ENCODE measurements around the gene MBNL1.

Gene MBNL1

GRCh38 chr3:152287898-152288576 is 19.3 kb downstream of the MBNL1 start:
- Histone ChIP-seq H3K4me3 (ENCODE audit: low read length) (peak overlapping the region; percentile 45), H3K4me2 (ENCODE audit: low read length) (peak overlapping the region; percentile 59), H3K79me2 (ENCODE audit: control insufficient read depth, low read length) (peaks cover 97% of the 10 kb centered on the region), H3K27ac (ENCODE audit: low read depth, low read length) (peak overlapping the region; percentile 1; the same call in 1 of the 2 replicates), H4K20me1 (ENCODE audit: control insufficient read depth, insufficient read depth, low read depth, low read length) (peaks cover 59% of the 10 kb centered on the region), H3K9me3 (ENCODE audit: control insufficient read depth, insufficient read depth, low read length) (no peaks in the 10 kb centered on the region), H3K9me2 (replicated peaks; ENCODE audit: control insufficient read depth, low read length) (no peaks in the 10 kb centered on the region), H3K36me3 (ENCODE audit: control insufficient read depth, low read length) (peaks cover 50% of the 10 kb centered on the region), H3K4me1 (ENCODE audit: control insufficient read depth, low read length) (peaks cover 94% of the 10 kb centered on the region), H3K27me3 (ENCODE audit: control insufficient read depth, low read length) (no peaks in the 10 kb centered on the region), H3F3A (ENCODE audit: control insufficient read depth, insufficient read depth) (peaks cover 35% of the 10 kb centered on the region)
- no peak for TF ChIP-seq EZH2phosphoT487 (IDR thresholded peaks at IDR 0.05; ENCODE audit: borderline replicate concordance, low read length)

GRCh38 chr3:152288681-152289080 is 20.0 kb downstream of the MBNL1 start:
- H3K79me2 ChIP-seq (ENCODE audit: control insufficient read depth, low read length) = peaks cover 97% of the 10 kb centered on the region
- peaks cover 34% of the 10 kb centered on the region for H3F3A ChIP-seq (ENCODE audit: control insufficient read depth, insufficient read depth)
- H3K4me2 ChIP-seq (ENCODE audit: low read length) = peak overlapping the region; percentile 59
- peak overlapping the region; percentile 6; the same call in 1 of the 2 replicates for H3K27ac ChIP-seq (ENCODE audit: low read depth, low read length)
- no peaks in the 10 kb centered on the region for H3K27me3 ChIP-seq (ENCODE audit: control insufficient read depth, low read length)
- H3K9me2 ChIP-seq (replicated peaks; ENCODE audit: control insufficient read depth, low read length) = no peaks in the 10 kb centered on the region
- H3K9me3 ChIP-seq (ENCODE audit: control insufficient read depth, insufficient read depth, low read length) = no peaks in the 10 kb centered on the region
- peak overlapping the region; percentile 45 for H3K4me3 ChIP-seq (ENCODE audit: low read length)
- peaks cover 56% of the 10 kb centered on the region for H4K20me1 ChIP-seq (ENCODE audit: control insufficient read depth, insufficient read depth, low read depth, low read length)
- peaks cover 93% of the 10 kb centered on the region for H3K4me1 ChIP-seq (ENCODE audit: control insufficient read depth, low read length)
- no peak for TF ChIP-seq CTCF (IDR thresholded peaks at IDR 0.05; ENCODE audit: low read depth, low read length, poor library complexity, severe bottlenecking)
- TF ChIP-seq EZH2phosphoT487 (IDR thresholded peaks at IDR 0.05; ENCODE audit: borderline replicate concordance, low read length) = no peak
- H3K36me3 ChIP-seq (ENCODE audit: control insufficient read depth, low read length) = peaks cover 49% of the 10 kb centered on the region

- Histone ChIP-seq H3K4me2 (ENCODE audit: low read length) (peak overlapping the region; percentile 58), H3K36me3 (ENCODE audit: control insufficient read depth, low read length) (peaks cover 44% of the 10 kb centered on the region), H3F3A (ENCODE audit: control insufficient read depth, insufficient read depth) (peaks cover 26% of the 10 kb centered on the region), H3K9me2 (replicated peaks; ENCODE audit: control insufficient read depth, low read length) (no peaks in the 10 kb centered on the region), H3K4me1 (ENCODE audit: control insufficient read depth, low read length) (peaks cover 83% of the 10 kb centered on the region), H3K27ac (ENCODE audit: low read depth, low read length) (no peak overlapping the region; the same call in 1 of the 2 replicates), H3K4me3 (ENCODE audit: low read length) (peak overlapping the region; percentile 37; the same call in 1 of the 2 replicates), H3K9me3 (ENCODE audit: control insufficient read depth, insufficient read depth, low read length) (no peaks in the 10 kb centered on the region), H4K20me1 (ENCODE audit: control insufficient read depth, insufficient read depth, low read depth, low read length) (peaks cover 50% of the 10 kb centered on the region), H3K27me3 (ENCODE audit: control insufficient read depth, low read length) (no peaks in the 10 kb centered on the region), H3K79me2 (ENCODE audit: control insufficient read depth, low read length) (peaks cover 97% of the 10 kb centered on the region)
- TF ChIP-seq EZH2phosphoT487 (IDR thresholded peaks at IDR 0.05; ENCODE audit: borderline replicate concordance, low read length) (no peak), CTCF (IDR thresholded peaks at IDR 0.05; ENCODE audit: low read depth, low read length, poor library complexity, severe bottlenecking) (no peak)
These were observed 21.0 kb downstream of the MBNL1 start for GRCh38 chr3:152289708-152290107.

- H3K27me3 ChIP-seq (ENCODE audit: control insufficient read depth, low read length) = no peaks in the 10 kb centered on the region
- H4K20me1 ChIP-seq (ENCODE audit: control insufficient read depth, insufficient read depth, low read depth, low read length) = peaks cover 46% of the 10 kb centered on the region
- H3F3A ChIP-seq (ENCODE audit: control insufficient read depth, insufficient read depth) = peaks cover 31% of the 10 kb centered on the region
- no peaks in the 10 kb centered on the region for H3K9me3 ChIP-seq (ENCODE audit: control insufficient read depth, insufficient read depth, low read length)
- H3K36me3 ChIP-seq (ENCODE audit: control insufficient read depth, low read length) = peaks cover 39% of the 10 kb centered on the region
- peaks cover 82% of the 10 kb centered on the region for H3K4me1 ChIP-seq (ENCODE audit: control insufficient read depth, low read length)
- H3K4me2 ChIP-seq (ENCODE audit: low read length) = peak overlapping the region; percentile 58
- peaks cover 97% of the 10 kb centered on the region for H3K79me2 ChIP-seq (ENCODE audit: control insufficient read depth, low read length)
- peak overlapping the region; percentile 47 for H3K27ac ChIP-seq (ENCODE audit: low read depth, low read length)
- H3K9me2 ChIP-seq (replicated peaks; ENCODE audit: control insufficient read depth, low read length) = no peaks in the 10 kb centered on the region
- TF ChIP-seq EZH2phosphoT487 (IDR thresholded peaks at IDR 0.05; ENCODE audit: borderline replicate concordance, low read length) (no peak), CTCF (IDR thresholded peaks at IDR 0.05; ENCODE audit: low read depth, low read length, poor library complexity, severe bottlenecking) (no peak)
- peak overlapping the region; percentile 37 for H3K4me3 ChIP-seq (ENCODE audit: low read length)
These were observed 21.6 kb downstream of the MBNL1 start for GRCh38 chr3:152290374-152290773.
